ENCODE data around the gene PITPNM1. TPM values are rescaled to one million over a fixed set of nuclear protein-coding genes. Genes with fewer than 3 reads are reported as not detected.
A peak's percentile ranks its signal among the peaks of the same experiment; 100 is the strongest.
"Not testable (repeated sequence)": the region's sequence is repeated elsewhere in the genome, so short reads cannot be mapped to it uniquely, and the experiment has no call there.

Gene PITPNM1
- total RNA-seq, 2 donors from 2014 or later: 10.7 to 30.7 TPM

GRCh38 chr11:67468759-67469507, 36.2 kb downstream of the PITPNM1 start, which contains the start of gene TMEM134:
TMEM134 (minus strand) TSS chr11:67469251; CDS start chr11:67469192, 59 bp downstream.
- peak; percentile 92 for DNase-seq (ENCODE audit: low spot score)
- peaks cover 0 to 38% of the 10 kb centered on the region in 2 donors for H3K4me1 ChIP-seq
- no peaks in the 10 kb centered on the region for H3K9me3 ChIP-seq
- H3K4me3 ChIP-seq: peak within 1 kb of the TSS; percentile 72 to 90
- H3K36me3 ChIP-seq: no peaks in the 10 kb centered on the region
- TF ChIP-seq CTCF (IDR thresholded peaks at IDR 0.05): peak in 1 of 2 donors; percentile 70
- H3K27me3 ChIP-seq: no peaks in the 10 kb centered on the region
- H3K27ac ChIP-seq: peak within 1 kb of the TSS; percentile 88 to 89

- no peaks in the 10 kb centered on the region for H3K36me3 ChIP-seq
- H3K4me1 ChIP-seq: peaks cover 0 to 42% of the 10 kb centered on the region in 2 donors
- H3K27me3 ChIP-seq: no peaks in the 10 kb centered on the region
- H3K4me3 ChIP-seq: peak overlapping the region; percentile 72 to 90
- H3K27ac ChIP-seq: peak overlapping the region; percentile 88 to 89
- no peak for TF ChIP-seq CTCF (IDR thresholded peaks at IDR 0.05)
- DNase-seq (ENCODE audit: low spot score): no peak
- H3K9me3 ChIP-seq: no peaks in the 10 kb centered on the region
Measured at GRCh38 chr11:67468456-67468758, 36.8 kb downstream of the PITPNM1 start.

GRCh38 chr11:67468056-67468455, 37.1 kb downstream of the PITPNM1 start:
- TF ChIP-seq CTCF (IDR thresholded peaks at IDR 0.05): no peak
- Histone ChIP-seq H3K9me3 (no peaks in the 10 kb centered on the region), H3K4me3 (peak overlapping the region; percentile 72 to 90), H3K4me1 (peaks cover 0 to 42% of the 10 kb centered on the region in 2 donors), H3K27me3 (no peaks in the 10 kb centered on the region), H3K27ac (peak overlapping the region; percentile 88 to 89), H3K36me3 (no peaks in the 10 kb centered on the region)
- no peak for DNase-seq (ENCODE audit: low spot score)

GRCh38 chr11:67466962-67467771, 38.0 kb downstream of the PITPNM1 start:
- DNase-seq (ENCODE audit: low spot score): no peak
- no peaks in the 10 kb centered on the region for H3K9me3 ChIP-seq
- no peaks in the 10 kb centered on the region for H3K27me3 ChIP-seq
- no peak overlapping the region for H3K4me3 ChIP-seq
- peaks cover 0 to 42% of the 10 kb centered on the region in 2 donors for H3K4me1 ChIP-seq
- TF ChIP-seq CTCF (IDR thresholded peaks at IDR 0.05): no peak
- H3K36me3 ChIP-seq: no peaks in the 10 kb centered on the region
- no peak overlapping the region for H3K27ac ChIP-seq

GRCh38 chr11:67466367-67466766, 38.8 kb downstream of the PITPNM1 start:
- Histone ChIP-seq H3K4me1 (peaks cover 0 to 42% of the 10 kb centered on the region in 2 donors), H3K36me3 (no peaks in the 10 kb centered on the region), H3K27me3 (no peaks in the 10 kb centered on the region), H3K4me3 (no peak overlapping the region), H3K27ac (peak overlapping the region in 1 of 2 donors; percentile 0), H3K9me3 (no peaks in the 10 kb centered on the region)
- no peak for TF ChIP-seq CTCF (IDR thresholded peaks at IDR 0.05)
- no peak for DNase-seq (ENCODE audit: low spot score)

- not testable (repeated sequence) for H3K36me3 ChIP-seq
- H3K4me1 ChIP-seq: peaks cover 0 to 42% of the 10 kb centered on the region in 2 donors
Measured at GRCh38 chr11:67465530-67465929, 39.6 kb downstream of the PITPNM1 start.

More at GRCh38 chr11:67465530-67465929, 39.6 kb downstream of the PITPNM1 start:
- H3K27ac ChIP-seq: peak overlapping the region; percentile 91 to 92
- H3K4me3 ChIP-seq; DNase-seq (ENCODE audit: low spot score); H3K27me3 ChIP-seq; H3K9me3 ChIP-seq: not testable (repeated sequence)

All from right atrium auricular region (tissue), 2 donors.